Left lung (tissue), 10 donors: ENCODE results near the gene TACC2. TPM values are rescaled to one million over a fixed set of nuclear protein-coding genes. Genes with fewer than 3 reads are reported as not detected.
"Not testable (repeated sequence)": the region's sequence is repeated elsewhere in the genome, so short reads cannot be mapped to it uniquely, and the experiment has no call there.

ENCODE experiments used
- ATAC-seq: fragments of 200-7000 bp; cut with Tn5 transposase; one replicate; pipeline ENCODE4 v1.9.1; 2020; ENCODE audit warnings: moderate library complexity
- DNase-seq, 4 donors: peaks; one replicate each; pipeline ENCODE4 v3.0.0-alpha.2; 2013 to 2020
- H3K27ac ChIP-seq, 2 donors: fragments of 200-600 bp; sonication (generic) in 1 of 2; one replicate each; pipeline versions ENCODE4 v1.5.0 to v1.8.0; 2020 to 2021
- H3K27me3 ChIP-seq, 2 donors: fragments of 200-600 bp; sonication (generic) in 1 of 2; one replicate each; pipeline versions ENCODE4 v1.5.0 to v1.8.0; 2020 to 2021
- H3K36me3 ChIP-seq, 2 donors: fragments of 200-600 bp; sonication (generic) in 1 of 2; one replicate each; pipeline versions ENCODE4 v1.5.0 to v1.8.0; 2020 to 2021
- H3K4me1 ChIP-seq, 2 donors: fragments of 200-600 bp; one replicate each; pipeline ENCODE4 v1.8.0; 2021
- H3K4me3 ChIP-seq, 2 donors: fragments of 200-600 bp; sonication (generic) in 1 of 2; one replicate each; pipeline versions ENCODE4 v1.5.0 to v1.8.0; 2020 to 2021; ENCODE audit warnings: mild to moderate bottlenecking in 1 of 2
- H3K9me3 ChIP-seq, 2 donors: fragments of 200-600 bp; sonication (generic) in 1 of 2; one replicate each; pipeline versions ENCODE4 v1.5.0 to v1.8.0; 2020 to 2021
- CTCF ChIP-seq, 2 donors: fragments of 200-600 bp; sonication (generic) in 1 of 2; IDR thresholded peaks; one replicate each; pipeline versions ENCODE4 v1.5.0 to v1.8.0; 2021; ENCODE audit warnings: antibody characterized with exemption in 2 of 2
- intact Hi-C, 2 donors: fragments of 100-400 bp; cut with DNase I; formaldehyde crosslinking; loops; one replicate each; pipeline versions ENCODE4 v1.11.2 to v1.14.2; 2022
- polyA plus RNA-seq, 6 donors: library from polyadenylated mRNA; unstranded; fragments of 120-200 nt; gene quantifications; one replicate each; pipeline ENCODE4 v1.2.1, GENCODE V29; 2013; ENCODE audit not compliant: insufficient read length in 6 of 6
- total RNA-seq, 2 donors: library from RNA; stranded (reverse); fragmentation: NEBNext Ultra II Directional; extraction: Animal tissue kit (Norgen Biotek cat#: 25700); gene quantifications; one replicate each; pipeline ENCODE4 v1.2.1, GENCODE V29; 2021
- donor health status: DM: no; HTN: yes; CAD: no.
- donor health status: DM: no; HTN: no; CAD: no.

The TACC2 gene
- total and polyA plus RNA-seq, 8 donors: 21.0 to 193 (median 23.9) TPM

GRCh38 chr10:122093076-122093475, 104.1 kb downstream of the TACC2 start:
- no peaks in the 10 kb centered on the region for H3K27me3 ChIP-seq
- H3K27ac ChIP-seq: no peak overlapping the region
- DNase-seq: no peak
- H3K36me3 ChIP-seq: no peaks in the 10 kb centered on the region
- H3K4me1 ChIP-seq: no peaks in the 10 kb centered on the region
- ATAC-seq: no peak
- no peak for TF ChIP-seq CTCF (IDR thresholded peaks at IDR 0.05)
- H3K9me3 ChIP-seq: no peaks in the 10 kb centered on the region
- no peak overlapping the region for H3K4me3 ChIP-seq
- intact Hi-C loops: no loop called here

DNA sequence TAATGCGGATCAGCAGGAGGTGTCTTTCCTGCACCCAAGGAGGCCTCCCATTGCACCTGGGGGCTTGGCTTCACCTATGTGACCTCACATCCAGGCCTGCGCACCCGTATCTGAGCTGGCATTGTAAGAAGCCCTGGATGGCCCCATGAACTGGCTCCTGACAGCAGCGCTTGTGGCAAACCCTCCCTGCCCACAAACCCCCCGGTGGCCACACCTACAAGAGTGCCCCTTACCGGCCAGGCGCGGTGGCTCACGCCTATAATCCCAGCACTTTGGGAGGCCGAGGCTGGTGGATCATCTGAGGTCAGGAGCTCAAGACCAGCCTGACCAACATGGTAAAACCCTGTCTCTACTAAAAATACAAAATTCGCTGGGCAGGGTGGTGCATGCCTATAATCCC, 107.2 kb downstream of the TACC2 start:
- H3K36me3 ChIP-seq, intact Hi-C loops, H3K4me1 ChIP-seq, ATAC-seq, H3K9me3 ChIP-seq, DNase-seq, H3K4me3 ChIP-seq, H3K27me3 ChIP-seq, H3K27ac ChIP-seq: not testable (repeated sequence)

DNA sequence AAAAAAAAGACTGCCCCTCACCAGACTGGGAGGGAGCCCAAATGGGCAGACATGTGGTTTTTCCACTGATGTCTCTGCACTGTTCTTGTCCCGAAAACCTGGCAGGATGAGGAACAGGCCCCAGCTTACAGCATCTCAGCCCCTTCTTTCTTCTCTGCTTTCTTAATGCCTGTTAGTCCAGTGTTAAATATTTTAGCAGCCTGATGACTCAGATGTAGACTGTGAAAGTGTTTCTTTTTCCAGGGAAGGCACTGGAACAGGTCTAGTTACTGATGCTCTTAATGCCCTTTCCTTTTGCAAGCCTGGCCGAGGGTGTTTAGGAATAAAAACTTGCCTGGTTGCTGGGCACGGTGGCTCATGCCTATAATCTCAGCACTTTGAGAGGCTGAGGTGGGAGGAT, 107.7 kb downstream of the TACC2 start:
- Histone ChIP-seq H3K27me3 (no peaks in the 10 kb centered on the region), H3K4me3 (no peak overlapping the region), H3K4me1 (no peaks in the 10 kb centered on the region), H3K27ac (no peak overlapping the region), H3K36me3 (no peaks in the 10 kb centered on the region), H3K9me3 (no peaks in the 10 kb centered on the region)
- TF ChIP-seq CTCF (IDR thresholded peaks at IDR 0.05): no peak
- DNase-seq: no peak
- ATAC-seq: no peak
- intact Hi-C loops: no loop called here

DNA sequence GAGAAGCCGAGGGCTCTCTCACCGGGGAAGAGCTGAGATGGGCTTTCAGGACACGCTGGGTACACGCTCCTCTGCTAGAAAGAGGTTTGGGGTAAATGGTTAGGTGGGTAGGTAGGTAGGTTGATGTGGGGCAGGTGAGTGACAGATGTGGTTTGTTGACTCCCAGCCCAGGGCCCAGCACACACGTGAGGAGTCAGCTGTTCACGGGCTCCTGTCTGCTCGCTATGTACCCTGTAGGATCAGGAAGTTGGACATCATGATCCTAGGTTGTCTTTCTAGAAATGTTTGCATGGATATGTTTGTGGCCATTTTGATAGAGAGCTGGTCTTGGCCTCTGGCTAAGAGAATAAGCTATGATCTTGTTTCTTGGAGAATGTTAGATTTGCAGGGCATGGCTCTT, 109.0 kb downstream of the TACC2 start:
- intact Hi-C loops: no loop called here
- no peaks in the 10 kb centered on the region for H3K4me1 ChIP-seq
- TF ChIP-seq CTCF (IDR thresholded peaks at IDR 0.05): no peak
- DNase-seq (no peak), ATAC-seq (no peak)
- no peaks in the 10 kb centered on the region for H3K27me3 ChIP-seq
- H3K27ac ChIP-seq: no peak overlapping the region
- no peaks in the 10 kb centered on the region for H3K9me3 ChIP-seq
- H3K4me3 ChIP-seq: no peak overlapping the region
- H3K36me3 ChIP-seq: no peaks in the 10 kb centered on the region

DNA sequence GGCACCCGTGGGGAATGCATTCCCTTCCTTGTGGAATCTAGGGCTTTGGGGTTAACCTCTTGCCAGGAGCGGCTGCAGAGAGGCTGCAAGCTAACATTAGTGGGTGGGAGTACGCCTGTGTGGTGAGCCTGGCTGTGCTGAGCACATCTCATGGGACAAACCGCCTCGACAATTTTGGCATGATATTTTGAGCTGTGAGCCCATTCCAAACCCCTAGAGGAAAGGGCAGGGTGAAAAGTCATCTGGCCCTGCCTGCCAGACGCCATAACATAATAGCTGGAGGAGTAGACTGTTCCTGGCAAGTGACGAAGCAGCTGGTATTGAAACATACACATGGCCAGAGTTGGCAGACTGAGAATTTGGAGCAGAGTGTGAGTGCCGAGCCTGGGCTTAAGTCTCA, 110.0 kb downstream of the TACC2 start:
- ATAC-seq (no peak), DNase-seq (no peak)
- no peak overlapping the region for H3K27ac ChIP-seq
- H3K4me3 ChIP-seq: no peak overlapping the region
- no peaks in the 10 kb centered on the region for H3K27me3 ChIP-seq
- no peaks in the 10 kb centered on the region for H3K9me3 ChIP-seq
- H3K4me1 ChIP-seq: no peaks in the 10 kb centered on the region
- intact Hi-C loops: no loop called here
- no peaks in the 10 kb centered on the region for H3K36me3 ChIP-seq
- TF ChIP-seq CTCF (IDR thresholded peaks at IDR 0.05): no peak

- ATAC-seq (no peak), DNase-seq (no peak)
- intact Hi-C loops: no loop called here
- Histone ChIP-seq H3K4me3 (no peak overlapping the region), H3K4me1 (no peaks in the 10 kb centered on the region), H3K9me3 (no peaks in the 10 kb centered on the region), H3K27ac (no peak overlapping the region), H3K27me3 (no peaks in the 10 kb centered on the region), H3K36me3 (no peaks in the 10 kb centered on the region)
- TF ChIP-seq CTCF (IDR thresholded peaks at IDR 0.05): no peak
Observed at GRCh38 chr10:122099562-122099961, 110.6 kb downstream of the TACC2 start.
